Skin of body (tissue), 2 donors: ENCODE data around the gene ADCY2. TPM values are rescaled to one million over a fixed set of nuclear protein-coding genes. Genes with fewer than 3 reads are reported as not detected.

Source experiments
- DNase-seq: peaks from one replicate; lab custom pipeline; 2025; lab: John Stamatoyannopoulos, UW
- total RNA-seq: library from RNA; depleted of rRNA; stranded (reverse); fragments of >200 nt; gene quantifications from one replicate; pipeline ENCODE4 v1.2.3, GENCODE V29; 2014

Gene ADCY2
- total RNA-seq, 1 donor from 2014 or later: 6.9 TPM

- no peak for DNase-seq
Observed at GRCh38 chr5:7824995-7825394, 429.1 kb downstream of the ADCY2 start.

GRCh38 chr5:7825630-7826029 lies 429.7 kb downstream of the ADCY2 start:
- no peak for DNase-seq

DNA sequence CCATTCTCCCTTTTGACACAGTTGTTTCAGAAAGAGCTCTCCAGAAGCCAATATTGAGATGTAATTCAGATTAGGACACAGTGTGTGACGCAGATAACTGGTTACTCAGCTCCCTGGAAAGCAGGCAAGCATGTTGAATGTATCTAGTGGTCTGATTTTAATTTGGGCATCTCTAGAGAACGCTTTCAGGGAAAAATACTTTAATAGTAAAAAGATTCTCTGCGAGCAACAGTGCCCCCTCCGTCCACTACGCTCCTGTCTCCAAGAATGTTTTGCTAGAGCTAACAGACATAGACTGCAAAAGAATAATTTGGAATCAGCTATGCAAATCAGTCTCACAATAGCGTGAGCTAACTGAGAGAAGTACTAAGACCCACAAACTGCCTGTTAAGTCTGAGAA lies 431.7 kb downstream of the ADCY2 start:
- peak; percentile 86 for DNase-seq

DNA sequence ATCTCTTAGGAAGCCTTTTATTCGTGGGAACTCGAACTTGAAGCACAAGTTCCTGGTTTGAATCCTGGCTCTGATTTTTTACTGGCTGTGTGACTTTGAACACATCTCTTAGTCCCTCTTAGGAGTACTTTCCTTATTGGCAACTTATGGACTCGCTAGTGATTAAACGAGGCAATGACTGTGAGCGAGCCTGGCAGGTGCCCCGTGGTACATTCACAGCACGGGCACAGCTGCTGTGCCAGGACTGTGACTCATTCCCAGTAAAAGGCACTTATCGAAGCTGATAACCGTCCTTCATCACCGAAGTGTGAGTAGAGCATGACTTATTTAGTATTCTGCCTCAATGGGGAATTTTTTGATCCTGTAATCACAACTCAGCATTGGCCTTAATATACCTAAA lies 432.3 kb downstream of the ADCY2 start:
- DNase-seq: no peak

GRCh38 chr5:7834982-7835381 lies 439.0 kb downstream of the ADCY2 start:
- no peak for DNase-seq

DNA sequence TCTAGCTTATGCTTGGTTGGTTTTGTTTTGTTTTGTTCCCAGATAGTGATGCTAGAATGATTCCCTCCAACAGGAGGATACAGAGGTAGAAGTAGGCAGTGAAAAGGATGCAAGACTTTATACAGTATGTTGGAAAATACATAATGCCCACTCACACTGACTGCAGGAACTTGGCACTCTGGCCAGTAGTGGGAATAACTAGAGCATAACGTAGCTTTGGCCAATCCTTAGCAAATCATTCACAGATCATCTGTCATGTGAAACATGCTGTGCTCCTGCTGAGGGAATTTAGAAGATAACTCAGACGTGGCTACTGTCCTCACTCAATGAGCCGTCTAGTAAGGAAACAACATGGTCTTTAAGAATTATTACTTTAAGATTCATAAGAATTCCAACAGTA lies 441.5 kb downstream of the ADCY2 start:
- no peak for DNase-seq

DNA sequence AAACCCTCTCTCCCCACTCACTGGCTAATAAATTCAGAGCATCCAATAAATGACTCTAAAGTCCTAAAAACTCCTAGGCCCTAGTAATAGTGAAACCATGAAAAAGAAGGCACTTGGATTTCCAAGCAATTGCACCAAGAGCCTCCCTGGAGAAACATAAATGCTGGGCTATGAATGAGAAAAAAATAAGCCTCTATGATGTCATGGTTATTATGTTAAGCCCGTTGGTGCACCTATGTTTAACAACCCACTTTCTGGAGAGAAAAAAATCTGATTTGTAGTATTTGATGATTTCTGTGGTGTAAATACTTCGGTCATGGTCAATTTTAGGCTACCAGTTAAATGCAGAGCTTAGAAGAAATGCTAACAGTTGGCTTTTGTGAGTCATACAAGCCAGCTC lies 446.6 kb downstream of the ADCY2 start:
- no peak for DNase-seq

DNA sequence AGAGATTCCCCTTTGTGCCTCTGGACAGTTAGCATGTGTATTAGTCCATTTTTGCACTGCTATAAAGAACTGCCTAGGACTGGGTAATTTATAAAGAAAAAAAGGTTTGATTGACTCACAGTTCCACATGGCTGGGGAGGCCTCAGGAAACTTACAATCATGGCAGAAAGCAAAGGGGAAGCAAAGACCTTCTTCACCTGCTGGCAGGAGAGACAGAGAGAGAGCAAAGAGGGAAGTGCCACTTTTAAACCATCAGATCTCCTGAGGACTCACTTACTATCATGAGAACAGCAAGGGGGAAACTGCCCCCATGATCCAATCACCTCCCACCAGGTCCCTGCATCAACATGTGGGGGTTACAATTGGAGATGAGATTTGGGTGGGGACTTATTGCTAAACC lies 449.0 kb downstream of the ADCY2 start:
- DNase-seq: no peak

DNA sequence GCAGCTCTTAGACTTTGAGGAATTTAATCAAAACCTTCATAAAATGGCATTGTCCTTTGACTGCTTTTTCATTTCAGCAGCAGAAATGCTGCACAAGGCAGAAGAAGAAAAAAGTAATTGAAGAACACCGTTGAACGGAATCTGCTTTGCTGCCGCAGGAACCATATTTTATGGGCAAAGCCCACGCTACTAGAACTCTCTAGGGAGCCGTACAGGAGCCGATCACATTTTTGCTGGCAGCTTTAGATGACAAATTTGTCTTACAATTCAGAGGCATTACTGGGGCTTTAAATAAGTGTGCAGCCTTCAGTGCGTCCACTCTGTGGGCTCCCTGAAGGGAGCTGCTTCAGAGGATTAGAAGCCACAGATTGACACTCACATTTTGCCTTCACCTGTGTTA lies 449.6 kb downstream of the ADCY2 start:
- no peak for DNase-seq

- no peak for DNase-seq
Observed at GRCh38 chr5:7846327-7846726, 450.4 kb downstream of the ADCY2 start.

- no peak for DNase-seq
Observed at GRCh38 chr5:7848296-7848695, 452.4 kb downstream of the ADCY2 start.

DNA sequence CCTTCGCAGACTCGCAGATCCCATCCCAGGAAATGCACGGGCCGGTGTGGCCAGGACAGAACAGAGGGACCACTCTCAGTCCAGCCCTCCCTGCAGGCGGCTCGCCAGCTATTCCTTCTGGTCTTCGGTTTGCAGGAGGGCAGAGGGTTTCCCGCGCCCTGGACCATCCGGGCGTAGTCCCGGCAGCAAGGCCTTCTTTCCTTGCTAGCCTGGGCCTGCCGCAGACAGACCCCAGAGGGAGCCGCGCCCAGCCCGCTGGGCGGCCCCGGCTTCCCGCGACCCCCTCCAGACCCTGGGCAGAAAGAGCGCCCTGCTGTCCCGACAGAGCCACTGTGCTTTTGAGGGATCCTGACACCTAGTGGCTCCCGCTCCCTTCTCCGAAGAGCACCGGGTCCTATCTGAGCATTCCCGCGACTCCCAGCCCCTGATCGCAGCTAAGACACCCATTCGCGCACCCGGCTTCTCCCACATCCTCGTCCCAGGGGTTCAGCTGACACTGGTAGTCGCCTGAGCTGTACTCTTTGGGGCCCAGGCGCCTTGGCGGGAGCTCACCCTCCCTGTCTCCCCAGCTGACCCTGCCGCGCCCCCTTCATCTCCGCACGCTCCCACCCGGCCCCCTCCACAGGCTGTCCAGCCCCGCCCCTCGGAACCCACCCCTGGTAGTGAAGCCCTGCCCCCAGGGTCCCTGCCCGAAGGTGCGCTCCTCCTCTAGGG lies 453.9 kb downstream of the ADCY2 start:
- DNase-seq: no peak

GRCh38 chr5:7850395-7851239 lies 454.7 kb downstream of the ADCY2 start, which contains the start of gene CFAP90:
Gene CFAP90 (minus strand): TSS chr5:7851133. CDS start chr5:7851021, 112 bp downstream.
- DNase-seq: peak; percentile 42

DNA sequence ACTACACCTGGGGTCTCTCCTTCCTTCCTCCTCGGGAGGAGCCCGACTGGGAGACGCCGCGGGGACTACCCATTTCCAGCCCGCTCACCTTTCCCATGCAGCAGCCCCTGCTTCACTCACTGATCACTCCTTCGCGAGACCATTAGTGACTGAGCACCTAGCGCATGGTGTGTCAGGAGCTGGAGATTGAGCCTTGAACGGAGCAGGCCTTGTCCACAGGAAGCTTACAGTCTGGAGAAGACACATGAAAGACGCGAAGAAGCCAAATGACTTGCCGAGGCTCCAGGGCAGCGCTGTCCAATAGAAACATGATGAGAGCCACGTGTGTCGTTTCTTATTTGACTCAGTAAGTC lies 455.3 kb downstream of the ADCY2 start:
- no peak for DNase-seq

- DNase-seq: no peak
Observed at GRCh38 chr5:7851617-7852289, 455.8 kb downstream of the ADCY2 start.

DNA sequence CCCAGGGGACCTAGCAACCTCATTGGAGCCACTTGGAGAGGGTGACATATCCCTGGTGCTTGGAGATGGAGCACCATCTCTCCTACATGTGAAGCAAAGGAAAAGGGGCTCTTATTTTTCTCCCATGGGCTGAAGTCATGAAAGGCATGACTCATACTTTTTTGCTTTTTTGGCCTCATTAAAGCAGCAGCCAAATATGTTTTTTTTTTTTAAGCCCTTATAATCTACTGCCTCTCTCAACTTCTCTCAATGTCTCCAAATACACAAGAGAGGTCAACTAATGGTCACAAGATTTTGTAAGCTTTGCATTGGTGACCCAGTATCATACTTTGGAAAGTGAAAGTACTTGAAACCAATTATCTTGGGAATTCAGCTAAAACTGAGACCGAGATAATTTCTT lies 456.6 kb downstream of the ADCY2 start:
- no peak for DNase-seq

DNA sequence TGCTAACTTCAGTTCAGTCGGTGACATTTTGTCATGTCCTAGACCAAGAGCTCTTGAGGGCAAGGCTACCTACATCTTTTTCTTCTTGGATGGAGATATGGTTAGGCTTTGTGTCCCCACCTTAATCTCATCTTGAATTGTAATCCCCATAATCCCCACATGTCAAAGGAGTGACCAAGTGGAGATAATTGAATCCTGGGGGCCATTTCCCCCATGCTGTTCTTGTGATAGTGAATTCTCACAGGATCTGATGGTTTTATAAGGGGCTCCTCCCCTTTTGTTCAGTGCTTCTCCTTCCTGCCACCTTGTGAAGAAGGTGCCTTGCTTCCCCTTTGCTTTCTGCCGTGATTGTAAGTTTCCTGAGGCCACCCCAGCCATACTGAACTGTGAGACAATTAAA lies 457.1 kb downstream of the ADCY2 start:
- DNase-seq: no peak

DNA sequence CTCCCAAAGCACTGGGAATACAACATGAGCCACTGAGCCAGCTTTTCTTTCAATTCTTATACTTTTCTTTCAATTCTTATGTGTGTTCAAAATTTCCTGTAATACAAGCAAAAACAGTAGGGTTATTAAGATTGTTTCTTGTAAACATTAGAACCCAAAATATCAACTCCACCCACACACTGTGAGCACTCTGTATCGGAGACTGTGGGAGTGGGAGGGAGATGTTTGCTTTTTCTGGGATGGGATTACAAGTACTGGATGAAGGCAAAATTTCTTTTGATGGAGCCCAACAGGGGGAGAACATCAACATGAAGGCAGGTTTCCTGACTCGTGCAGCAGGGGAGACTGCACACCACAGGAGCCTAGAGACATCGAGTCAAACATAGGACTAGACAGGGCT lies 459.7 kb downstream of the ADCY2 start:
- no peak for DNase-seq

DNA sequence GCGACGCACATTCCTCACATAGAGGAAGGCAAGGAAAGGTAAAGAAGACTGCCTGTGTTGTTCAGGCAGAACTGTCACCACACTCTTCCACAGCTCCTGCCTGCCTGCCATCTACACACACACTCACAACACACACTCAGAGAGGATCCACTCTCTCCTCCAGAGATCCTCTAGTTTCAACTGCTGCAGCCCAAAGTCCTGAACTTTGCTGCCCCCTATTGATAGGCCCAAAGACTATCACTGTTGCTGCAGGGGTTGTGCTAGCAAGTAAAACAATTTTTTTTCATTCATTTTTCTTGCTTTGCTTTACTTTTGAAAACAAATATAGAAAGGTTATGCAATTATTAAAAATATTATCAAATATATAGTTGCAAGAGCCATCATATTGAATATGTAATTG lies 460.9 kb downstream of the ADCY2 start:
- DNase-seq: no peak

GRCh38 chr5:7857361-7857760 lies 461.4 kb downstream of the ADCY2 start:
- DNase-seq: no peak

DNA sequence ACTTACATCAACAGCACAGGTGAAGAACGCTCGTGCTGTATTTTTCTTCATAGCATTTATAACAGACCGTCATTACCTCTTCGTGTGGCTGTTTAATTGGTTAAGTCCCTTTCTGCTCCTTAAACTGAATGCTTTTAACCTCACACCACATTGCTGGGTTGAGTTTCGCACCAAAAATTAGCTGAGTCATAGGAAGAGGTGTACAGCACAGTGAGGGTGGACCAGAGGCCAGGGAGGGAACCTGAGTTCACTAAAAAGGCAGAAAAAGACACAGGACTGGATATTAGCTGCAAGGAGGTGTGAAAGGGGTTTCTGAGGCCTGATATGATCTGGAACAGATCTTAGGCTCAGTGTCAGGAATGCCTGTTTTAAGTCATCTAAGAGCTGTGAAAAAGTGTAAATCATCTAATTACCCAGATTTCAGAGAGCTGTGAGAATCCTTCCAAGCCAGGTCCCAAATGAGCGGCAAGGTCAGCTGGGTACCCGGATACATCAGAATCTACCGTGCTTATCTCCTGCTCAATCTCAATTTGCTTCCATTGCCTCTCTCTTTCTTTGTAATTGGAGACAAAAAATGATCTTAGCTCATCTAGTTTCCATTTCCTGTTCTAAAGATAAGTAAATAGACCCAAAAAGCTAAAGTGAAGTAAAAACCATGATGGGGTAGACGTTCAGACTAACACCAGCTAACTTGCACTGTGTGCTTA lies 462.1 kb downstream of the ADCY2 start:
- no peak for DNase-seq

DNA sequence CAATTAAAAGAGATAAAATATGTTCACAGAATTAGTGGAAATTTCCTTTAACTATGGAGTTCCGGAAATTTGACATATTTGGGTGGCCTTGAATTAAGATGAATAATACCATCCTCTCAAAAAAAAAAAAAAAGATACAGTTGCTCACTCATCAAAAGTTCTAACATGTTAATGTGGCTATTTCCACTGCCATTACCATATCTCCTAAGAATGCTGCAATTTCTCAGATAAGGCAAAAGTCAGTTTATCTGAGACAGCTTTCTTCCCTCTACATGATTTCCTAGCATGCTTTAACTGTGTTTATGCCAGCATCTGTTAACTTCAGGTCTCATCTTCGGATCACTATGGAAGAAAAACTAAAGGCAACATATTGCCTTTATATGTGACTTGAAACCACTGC lies 470.3 kb downstream of the ADCY2 start:
- no peak for DNase-seq
